ENCODE data around the gene DYRK3.
"Not testable (repeated sequence)": the region's sequence is repeated elsewhere in the genome, so short reads cannot be mapped to it uniquely, and the experiment has no call there.

The DYRK3 gene

DNA sequence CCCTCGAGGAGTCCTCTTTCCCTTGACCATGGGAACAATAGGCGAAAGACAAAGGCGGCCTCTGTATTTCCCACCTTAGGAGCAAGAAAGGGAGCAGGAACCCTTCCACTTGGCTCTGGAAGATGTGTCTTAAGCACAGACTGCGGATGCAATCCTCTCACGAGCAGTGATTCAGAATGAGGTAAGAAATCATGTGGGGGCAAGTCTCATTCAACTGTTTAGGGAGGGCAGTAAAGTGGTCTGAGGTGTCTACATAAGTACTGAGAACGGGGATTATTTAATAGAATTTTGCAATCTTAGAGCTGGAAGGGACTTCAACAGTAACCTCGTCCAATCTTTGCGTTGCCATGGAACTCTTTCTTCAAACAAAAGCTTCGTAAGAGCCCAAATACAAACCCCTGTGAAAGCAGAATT, 1.6 kb upstream of the DYRK3 start:
- DNase-seq: no peak

- DNase-seq: peak; percentile 88 to 89
These were observed 814 bp upstream of the DYRK3 start for GRCh38 chr1:206634365-206635079.

DNA sequence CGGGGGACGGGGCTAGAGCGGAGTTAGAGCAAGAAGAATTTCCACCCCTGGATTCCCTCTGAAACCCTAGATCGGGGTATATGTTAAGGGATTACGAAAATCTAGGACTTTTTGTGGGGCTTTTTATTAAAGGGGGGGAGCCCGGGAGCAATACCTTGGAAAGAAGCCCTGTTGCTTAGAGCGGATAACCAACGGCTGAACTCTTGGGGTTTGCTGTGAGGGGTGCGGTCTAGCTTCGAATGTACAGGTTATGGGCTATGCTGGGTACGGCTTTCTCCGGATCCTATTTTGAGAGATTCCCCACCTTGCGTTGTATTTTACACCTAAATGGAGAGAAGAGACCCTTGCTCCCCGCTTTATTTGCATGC, 626 bp downstream of the DYRK3 start:
- no peak for DNase-seq

GRCh38 chr1:206636671-206637070, 1.3 kb downstream of the DYRK3 start:
- no peak for DNase-seq

DNA sequence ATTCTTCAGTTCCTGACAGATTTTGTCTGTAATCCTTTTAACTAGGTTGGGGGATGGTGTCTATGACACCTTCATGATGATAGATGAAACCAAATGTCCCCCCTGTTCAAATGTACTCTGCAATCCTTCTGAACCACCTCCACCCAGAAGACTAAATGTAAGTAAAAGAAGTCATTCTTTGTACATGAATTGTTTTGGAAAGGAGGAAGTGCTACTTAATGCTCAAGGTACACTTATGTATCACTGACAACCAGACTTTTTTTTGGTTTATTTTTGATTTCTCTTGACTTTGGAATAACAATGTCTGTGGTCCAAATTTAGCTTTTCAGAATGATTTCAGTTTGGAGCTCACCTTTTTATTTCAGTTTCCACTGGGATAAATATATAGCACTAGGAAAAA, 2.3 kb downstream of the DYRK3 start:
- DNase-seq: no peak

DNA sequence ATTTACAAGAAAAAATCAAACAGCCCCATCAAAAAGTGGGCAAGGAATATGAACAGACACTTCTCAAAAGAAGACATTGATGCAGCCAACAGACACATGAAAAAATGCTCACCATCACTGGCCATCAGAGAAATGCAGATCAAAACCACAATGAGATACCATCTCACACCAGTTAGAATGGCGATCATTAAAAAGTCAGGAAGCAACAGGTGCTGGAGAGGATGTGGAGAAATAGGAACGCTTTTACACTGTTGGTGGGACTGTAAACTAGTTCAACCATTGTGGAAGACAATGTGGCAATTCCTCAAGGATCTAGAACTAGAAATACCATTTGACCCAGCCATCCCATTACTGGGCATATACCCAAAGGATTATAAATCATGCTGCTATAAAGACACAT, 6.7 kb downstream of the DYRK3 start:
- not testable (repeated sequence) for DNase-seq

GRCh38 chr1:206643118-206643698, 7.9 kb downstream of the DYRK3 start:
- DNase-seq: no peak

GRCh38 chr1:206646504-206646903, 11.2 kb downstream of the DYRK3 start:
- no peak for DNase-seq

DNA sequence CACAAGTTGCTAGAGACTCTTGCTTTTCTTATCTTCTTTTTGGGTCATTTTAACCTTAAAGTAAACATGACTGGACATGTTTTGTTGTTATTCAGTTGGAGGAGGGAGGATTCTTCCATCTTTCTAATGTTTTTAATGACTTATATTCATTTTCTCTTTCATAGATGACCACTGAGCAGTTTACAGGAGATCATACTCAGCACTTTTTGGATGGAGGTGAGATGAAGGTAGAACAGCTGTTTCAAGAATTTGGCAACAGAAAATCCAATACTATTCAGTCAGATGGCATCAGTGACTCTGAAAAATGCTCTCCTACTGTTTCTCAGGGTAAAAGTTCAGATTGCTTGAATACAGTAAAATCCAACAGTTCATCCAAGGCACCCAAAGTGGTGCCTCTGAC, 11.9 kb downstream of the DYRK3 start:
- no peak for DNase-seq

DNA sequence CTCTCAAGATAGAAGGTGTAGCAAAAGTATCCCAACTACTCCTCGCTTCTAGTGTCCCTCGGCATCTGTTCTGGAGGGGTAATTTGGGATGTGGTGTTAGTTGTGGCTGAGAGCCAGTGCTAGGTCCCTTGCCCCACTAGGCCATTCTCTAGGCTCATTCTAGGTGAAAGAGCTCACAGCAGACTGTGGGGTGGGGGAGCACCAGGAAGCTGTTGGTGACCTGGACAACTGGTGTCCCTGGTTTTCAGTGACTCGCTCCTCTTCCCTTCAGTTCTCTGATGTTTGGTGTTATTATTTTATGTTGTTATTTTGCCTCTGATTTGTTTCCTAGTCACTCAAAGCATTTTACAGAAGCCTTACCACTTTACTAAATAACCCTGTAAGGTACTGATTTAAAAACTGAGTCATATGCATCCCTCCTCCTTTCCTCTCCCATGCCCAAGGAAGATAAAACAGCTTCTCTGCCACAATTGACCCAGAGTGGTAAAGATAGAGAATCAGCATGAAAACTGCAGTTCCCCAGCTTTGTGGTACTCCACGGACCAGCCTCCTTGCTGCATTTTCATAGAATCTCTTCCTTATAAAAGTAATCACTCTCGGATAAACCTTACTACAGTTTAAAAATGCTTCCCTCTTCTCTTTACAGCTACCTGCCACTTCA, 14.1 kb downstream of the DYRK3 start:
- no peak for DNase-seq

GRCh38 chr1:206651014-206651413, 15.7 kb downstream of the DYRK3 start:
- no peak for DNase-seq

DNA sequence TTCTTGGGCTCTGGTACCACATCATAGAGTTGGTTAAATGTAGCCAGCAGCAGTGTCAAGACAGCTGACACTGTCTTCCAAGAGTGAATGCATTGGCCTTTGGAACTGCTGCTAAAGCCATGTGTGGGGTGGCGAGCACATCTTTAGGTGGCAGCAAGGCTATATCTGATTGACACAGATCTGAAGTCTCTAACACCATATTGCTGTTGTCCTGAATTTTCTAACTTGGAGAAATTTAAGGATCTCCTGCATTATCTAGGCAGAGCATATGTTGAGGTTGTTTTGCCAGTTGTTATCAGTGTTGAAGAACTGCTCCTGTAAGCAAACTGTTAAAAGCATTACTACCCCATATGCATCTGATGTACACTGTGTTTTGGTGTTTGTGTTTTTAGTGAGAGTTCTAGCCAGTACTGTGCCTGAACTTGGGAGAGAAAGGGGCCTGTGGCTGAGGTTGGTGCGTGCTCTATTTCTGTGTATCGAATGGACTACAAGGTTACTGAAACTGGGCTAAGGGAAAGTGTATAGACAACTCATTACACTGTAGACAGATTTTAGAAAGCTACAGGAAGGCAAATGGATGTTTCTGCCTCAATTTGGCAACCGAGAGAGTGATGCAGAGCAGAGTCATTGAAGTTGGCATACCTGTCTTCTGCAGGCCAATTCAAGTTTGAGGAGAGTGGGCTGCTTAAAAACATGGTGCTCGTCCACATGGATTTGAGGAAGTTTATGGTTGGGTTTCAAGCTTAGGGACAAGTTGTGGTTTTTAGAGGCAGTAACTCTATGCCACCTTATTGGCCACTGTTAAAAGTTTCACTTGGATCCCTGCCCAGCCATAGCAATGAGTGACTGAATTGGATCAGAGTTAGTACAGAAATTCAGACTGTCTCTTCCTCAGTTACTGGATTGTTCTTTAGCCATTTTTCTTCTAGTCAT, 16.9 kb downstream of the DYRK3 start:
- DNase-seq: no peak

- no peak for DNase-seq
These were observed 18.6 kb downstream of the DYRK3 start for GRCh38 chr1:206653715-206654459.

GRCh38 chr1:206654828-206655227, 19.5 kb downstream of the DYRK3 start:
- DNase-seq: no peak

- no peak for DNase-seq
These were observed 20.1 kb downstream of the DYRK3 start for GRCh38 chr1:206655471-206655882.

GRCh38 chr1:206656936-206657335, 21.6 kb downstream of the DYRK3 start:
- DNase-seq: no peak

- no peak for DNase-seq
These were observed 22.4 kb downstream of the DYRK3 start for GRCh38 chr1:206657751-206658150.

DNA sequence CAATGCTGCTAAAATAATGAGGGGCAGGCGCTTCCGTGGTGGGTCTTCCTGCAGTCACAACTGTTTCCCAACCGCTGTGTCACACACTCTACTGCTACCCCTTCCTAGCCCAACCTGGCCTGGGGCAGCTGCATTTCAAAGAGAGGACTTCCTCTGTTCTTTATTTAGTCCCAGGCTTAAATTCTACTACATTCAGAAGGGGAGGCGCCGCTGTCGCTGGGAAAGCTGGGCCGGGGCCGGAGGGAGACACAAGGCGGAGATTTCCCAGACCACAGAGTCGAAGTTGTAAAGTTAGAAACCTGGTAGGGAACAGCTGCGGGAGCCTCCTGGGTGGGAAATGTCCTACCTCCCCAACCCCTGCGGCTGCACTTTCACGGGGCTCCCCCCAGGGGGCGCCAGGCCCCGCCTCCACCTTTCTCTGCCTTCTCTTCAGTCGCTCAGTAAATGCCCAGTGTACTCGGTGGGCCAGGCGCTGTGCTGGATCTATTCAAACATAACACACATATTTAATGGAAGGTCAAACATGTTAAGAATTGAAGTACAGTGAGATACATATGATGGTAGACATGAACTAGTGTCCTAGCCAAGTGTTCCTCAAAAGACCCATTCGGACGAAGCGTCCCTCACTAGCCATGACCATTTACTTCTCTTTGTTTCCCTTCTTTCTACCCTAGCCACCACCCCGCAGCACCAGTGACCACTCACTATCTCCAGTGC, 23.1 kb downstream of the DYRK3 start:
- peak; percentile 60 to 69 for DNase-seq

- no peak for DNase-seq
These were observed 23.6 kb downstream of the DYRK3 start for GRCh38 chr1:206658981-206659273.

DNA sequence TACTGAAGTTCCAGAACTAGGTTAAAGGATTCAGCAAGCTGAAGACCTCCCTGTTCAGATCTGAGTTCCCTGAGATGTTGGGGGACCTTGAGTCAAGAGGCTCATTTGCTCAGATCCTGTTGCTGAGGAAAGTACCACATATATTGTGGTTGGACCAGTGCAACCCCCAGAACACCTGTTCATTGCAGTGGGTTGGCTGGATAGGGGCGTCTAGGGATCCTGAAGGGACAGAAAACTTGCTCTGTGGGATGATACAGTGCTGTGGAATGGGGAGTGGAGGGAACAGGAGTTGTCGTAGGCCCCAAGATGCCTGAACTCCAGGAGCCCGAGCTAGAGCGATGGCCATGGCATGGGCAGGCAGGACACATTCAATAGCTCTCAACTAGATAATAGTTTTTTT, 24.8 kb downstream of the DYRK3 start:
- DNase-seq: no peak

DNA sequence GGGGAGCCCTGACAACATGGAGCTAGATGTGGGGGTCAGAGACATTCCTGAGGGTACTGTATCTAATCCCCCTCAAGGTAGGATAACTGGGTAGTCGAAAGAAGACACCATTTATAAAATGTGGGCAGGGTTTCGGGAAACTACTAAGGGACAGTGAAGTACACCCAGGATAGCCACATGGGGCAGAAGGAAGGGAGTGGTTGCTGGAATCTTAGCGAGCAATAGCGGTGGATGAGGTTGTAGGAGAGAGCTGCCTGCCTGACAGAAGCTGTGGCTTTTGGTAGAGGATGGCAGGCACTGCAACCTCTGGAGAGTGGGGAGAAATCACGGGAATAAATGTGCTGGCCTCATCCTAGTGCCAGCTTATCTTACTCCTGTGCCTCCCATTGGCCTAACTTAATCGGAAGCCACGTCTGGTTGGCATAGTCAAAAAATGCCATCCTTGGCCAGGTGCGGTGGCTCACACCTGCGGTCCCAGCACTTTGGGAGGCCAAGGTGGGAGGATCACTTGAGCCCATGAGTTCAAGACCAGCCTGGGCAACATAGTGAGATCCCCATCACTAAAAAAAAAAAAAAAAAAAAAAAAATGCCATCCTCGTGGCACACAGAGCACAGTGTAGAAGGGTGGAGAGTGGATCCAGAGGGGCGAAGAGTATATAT, 26.0 kb downstream of the DYRK3 start:
- no peak for DNase-seq
